Measurements from ENCODE around the gene ERGIC3. TPM values are rescaled to one million over a fixed set of nuclear protein-coding genes. Genes with fewer than 3 reads are reported as not detected.

Gene ERGIC3
- total and polyA plus RNA-seq, 2 of the 4 experiments (the other 2 are of a cell fraction), result 434 to 438 TPM

- no peaks in the 10 kb centered on the region for H3K9me1 ChIP-seq (ENCODE audit: insufficient read depth, low read length)
- H3K4me2 ChIP-seq (ENCODE audit: low read depth, low read length), result no peak overlapping the region
- no peak overlapping the region for H3K27ac ChIP-seq (ENCODE audit: insufficient read depth, low read length)
- no peaks in the 10 kb centered on the region for H3K79me1 ChIP-seq (ENCODE audit: low read depth in 1 of 2, low read length in 2 of 2)
- H3K4me3 ChIP-seq (ENCODE audit: insufficient read depth, low read depth, low read length), result no peak overlapping the region
- ChIA-PET CTCF (no interaction called here), POLR2A (ENCODE audit: unreplicated experiment) (no interaction called here)
- H2AK5ac ChIP-seq (ENCODE audit: low read depth, low read length), result no peak overlapping the region
- H2BK20ac ChIP-seq (ENCODE audit: low read depth, low read length), result no peak overlapping the region
- H3K23ac ChIP-seq (ENCODE audit: low read depth, low read length), result no peak overlapping the region
- H4K91ac ChIP-seq (ENCODE audit: insufficient read depth, low read depth, low read length), result no peak overlapping the region
- H3K18ac ChIP-seq (ENCODE audit: low read depth, low read length), result no peak overlapping the region
- H4K8ac ChIP-seq (ENCODE audit: low read depth in 2 of 2, low read length in 2 of 2), result no peak overlapping the region
- no peak overlapping the region for H2BK5ac ChIP-seq (ENCODE audit: low read depth, low read length, poor library complexity, severe bottlenecking)
- BruUV-seq (replicated peaks), result no TSS peak
- H3K9ac ChIP-seq (ENCODE audit: low read depth, low read length), result no peak overlapping the region
- DNase-seq (no peak), ATAC-seq (ENCODE audit: low read depth) (no peak)
- dilution Hi-C loops (cut with HindIII; ENCODE audit: low sequenced_read_pairs, unreplicated experiment) (no loop called here), intact Hi-C loops (cut with micrococcal nuclease) (no loop called here), in situ Hi-C loops (cut with MboI; ENCODE audit: low sequenced_read_pairs) (no loop called here)
- no peak overlapping the region for H2BK120ac ChIP-seq (ENCODE audit: low read depth, low read length)
- H4K20me1 ChIP-seq (ENCODE audit: insufficient read depth, low read length), result no peaks in the 10 kb centered on the region
- no peak overlapping the region for H3K4ac ChIP-seq (ENCODE audit: low read depth, low read length)
- no peak overlapping the region for H2AK9ac ChIP-seq (replicated peaks; ENCODE audit: low read depth, low read length, poor library complexity)
- TF ChIP-seq MAFK (IDR thresholded peaks at IDR 0.05; ENCODE audit: low read depth, low read length) (no peak), CHD1 (IDR thresholded peaks at IDR 0.05; ENCODE audit: low read depth, low read length) (no peak), SMC3 (IDR thresholded peaks at IDR 0.05; ENCODE audit: low read depth, low read length) (no peak), RAD21 (IDR thresholded peaks at IDR 0.05; ENCODE audit: low read length) (no peak), FOS (IDR thresholded peaks at IDR 0.05; ENCODE audit: low read depth, low read length) (no peak), RCOR1 (IDR thresholded peaks at IDR 0.05; ENCODE audit: insufficient replicate concordance, low read length) (no peak), BHLHE40 (IDR thresholded peaks at IDR 0.05; ENCODE audit: low read depth, low read length) (no peak), CEBPB (IDR thresholded peaks at IDR 0.05; ENCODE audit: low read depth, low read length) (no peak), RFX5 (IDR thresholded peaks at IDR 0.05; ENCODE audit: low read depth, low read length) (no peak), NFE2L2 (IDR thresholded peaks at IDR 0.05; ENCODE audit: low read depth, low read length) (no peak), POLR2A (IDR thresholded peaks at IDR 0.05; ENCODE audit: low read depth, low read length) (no peak)
- H3K9me3 ChIP-seq (ENCODE audit: control insufficient read depth, insufficient read depth, low read length), result peaks cover 3% of the 10 kb centered on the region; the same call in 1 of the 2 replicates
- H3K4me1 ChIP-seq (ENCODE audit: control insufficient read depth, insufficient read depth, low read length), result no peaks in the 10 kb centered on the region
- H2AFZ ChIP-seq (replicated peaks; ENCODE audit: low read length, poor library complexity), result no peak overlapping the region
- H4K5ac ChIP-seq (ENCODE audit: low read depth, low read length), result no peak overlapping the region
- peaks cover 6% of the 10 kb centered on the region; the same call in 1 of the 2 replicates for H3K27me3 ChIP-seq (ENCODE audit: control insufficient read depth, insufficient read depth, low read length)
- no peak overlapping the region for H3K56ac ChIP-seq (ENCODE audit: extremely low read depth, insufficient read depth, low read length)
- no peaks in the 10 kb centered on the region for H3K36me3 ChIP-seq (ENCODE audit: control insufficient read depth, insufficient read depth, low read length)
- H3K14ac ChIP-seq (replicated peaks; ENCODE audit: low read depth, low read length), result no peak overlapping the region
- H2BK15ac ChIP-seq (ENCODE audit: low read depth, low read length), result no peak overlapping the region
Measured at GRCh38 chr20:35571555-35571954, 29.7 kb downstream of the ERGIC3 start.

Measured in IMR-90 (cell line).